ENCODE measurements around the gene EGFR. TPM values are rescaled to one million over a fixed set of nuclear protein-coding genes. Genes with fewer than 3 reads are reported as not detected.
A peak's percentile ranks its signal among the peaks of the same experiment; 100 is the strongest.

EGFR gene
- total RNA-seq, 4 donors from 2014 or later, result 79.3 to 125 (median 110) TPM

GRCh38 chr7:55099066-55099820 is 80.4 kb downstream of the EGFR start:
- Histone ChIP-seq H3K27me3 (no peaks in the 10 kb centered on the region), H3K4me1 (peaks cover 31 to 86% (median 76%) of the 10 kb centered on the region in 4 donors), H3K4me3 (peak overlapping the region in 1 of 4 donors; percentile 1), H3K27ac (replicated peaks in 1 of 4) (peak overlapping the region; percentile 69 to 80 (median 76)), H3K36me3 (no peaks in the 10 kb centered on the region), H3K9me3 (no peaks in the 10 kb centered on the region)
- no peak for DNase-seq (ENCODE audit: extremely low spot score)
- intact Hi-C loops (cut with DNase I), result no loop called here
- WGBS, result 61% methylated on average over 9 of the region's 9 CpGs
- TF ChIP-seq CTCF (IDR thresholded peaks at IDR 0.05) (no peak), POLR2AphosphoS5 (IDR thresholded peaks at IDR 0.05) (peak in 1 of 2 donors; percentile 45)

GRCh38 chr7:55099821-55100543 is 81.2 kb downstream of the EGFR start:
- no peak overlapping the region for H3K4me3 ChIP-seq
- WGBS, result 64% methylated on average over 8 of the region's 8 CpGs
- H3K36me3 ChIP-seq, result no peaks in the 10 kb centered on the region
- no peak for DNase-seq (ENCODE audit: extremely low spot score)
- H3K4me1 ChIP-seq, result peaks cover 24 to 86% (median 76%) of the 10 kb centered on the region in 4 donors
- no peaks in the 10 kb centered on the region for H3K9me3 ChIP-seq
- TF ChIP-seq POLR2A (IDR thresholded peaks at IDR 0.05; ENCODE audit: low read depth), result no peak
- no peak for TF ChIP-seq EP300 (IDR thresholded peaks at IDR 0.05)
- no peak for TF ChIP-seq CTCF (IDR thresholded peaks at IDR 0.05)
- no peak for TF ChIP-seq POLR2AphosphoS5 (IDR thresholded peaks at IDR 0.05)
- intact Hi-C loops (cut with DNase I), result no loop called here
- H3K27me3 ChIP-seq, result no peaks in the 10 kb centered on the region
- peak overlapping the region; percentile 69 to 80 (median 76) for H3K27ac ChIP-seq (replicated peaks in 1 of 4)

- peaks cover 24 to 86% (median 79%) of the 10 kb centered on the region in 4 donors for H3K4me1 ChIP-seq
- peak overlapping the region in 2 of 4 donors; percentile 15 to 18 for H3K4me3 ChIP-seq
- H3K27me3 ChIP-seq, result no peaks in the 10 kb centered on the region
- intact Hi-C loops (cut with DNase I), result no loop called here
- H3K9me3 ChIP-seq, result no peaks in the 10 kb centered on the region
- 43% methylated on average over 20 of the region's 21 CpGs for WGBS
- TF ChIP-seq CTCF (IDR thresholded peaks at IDR 0.05) (no peak), POLR2A (IDR thresholded peaks at IDR 0.05; ENCODE audit: low read depth) (no peak), POLR2AphosphoS5 (IDR thresholded peaks at IDR 0.05) (peak; percentile 36 to 45), EP300 (IDR thresholded peaks at IDR 0.05) (no peak)
- no peaks in the 10 kb centered on the region for H3K36me3 ChIP-seq
- H3K27ac ChIP-seq (replicated peaks in 1 of 4), result peak overlapping the region; percentile 69 to 80 (median 76)
- DNase-seq (ENCODE audit: extremely low spot score), result peak; percentile 95
These were observed 81.9 kb downstream of the EGFR start for GRCh38 chr7:55100544-55101327.

- H3K27ac ChIP-seq (replicated peaks in 1 of 4), result peak overlapping the region; percentile 69 to 80 (median 76)
- H3K4me1 ChIP-seq, result peaks cover 24 to 86% (median 82%) of the 10 kb centered on the region in 4 donors
- WGBS, result 46% methylated on average over 9 of the region's 9 CpGs
- no peaks in the 10 kb centered on the region for H3K36me3 ChIP-seq
- H3K9me3 ChIP-seq, result no peaks in the 10 kb centered on the region
- no peak for DNase-seq (ENCODE audit: extremely low spot score)
- TF ChIP-seq POLR2A (IDR thresholded peaks at IDR 0.05; ENCODE audit: low read depth) (no peak), EP300 (IDR thresholded peaks at IDR 0.05) (no peak), CTCF (IDR thresholded peaks at IDR 0.05) (no peak), POLR2AphosphoS5 (IDR thresholded peaks at IDR 0.05) (no peak)
- H3K27me3 ChIP-seq, result no peaks in the 10 kb centered on the region
- peak overlapping the region in 2 of 4 donors; percentile 15 to 18 for H3K4me3 ChIP-seq
- intact Hi-C loops (cut with DNase I), result no loop called here
These were observed 82.5 kb downstream of the EGFR start for GRCh38 chr7:55101359-55101758.

Data from esophagus muscularis mucosa (tissue), 4 donors.